Fibroblast of mammary gland (primary cell): ENCODE data around the gene FERMT3.
"Not testable (repeated sequence)": the region's sequence is repeated elsewhere in the genome, so short reads cannot be mapped to it uniquely, and the experiment has no call there.

Experiments
- DNase-seq: peaks from one replicate; pipeline ENCODE4 v3.0.0-alpha.2; 2010; ENCODE audit warnings: low read depth
- H3K4me3 ChIP-seq: 2 replicates; pipeline ENCODE4 v1.5.1; 2011; ENCODE audit warnings: low read depth, mild to moderate bottlenecking, low read length, moderate library complexity; ENCODE audit not compliant: control insufficient read depth
- TF ChIP-seq, protein P1 (sequence below): conservative IDR thresholded peaks from 2 replicates; pipeline ENCODE4 v1.5.1; 2011; ENCODE audit warnings: low read depth, low read length, inconsistent platforms; ENCODE audit not compliant: control insufficient read depth, insufficient read depth

FERMT3 gene

DNA sequence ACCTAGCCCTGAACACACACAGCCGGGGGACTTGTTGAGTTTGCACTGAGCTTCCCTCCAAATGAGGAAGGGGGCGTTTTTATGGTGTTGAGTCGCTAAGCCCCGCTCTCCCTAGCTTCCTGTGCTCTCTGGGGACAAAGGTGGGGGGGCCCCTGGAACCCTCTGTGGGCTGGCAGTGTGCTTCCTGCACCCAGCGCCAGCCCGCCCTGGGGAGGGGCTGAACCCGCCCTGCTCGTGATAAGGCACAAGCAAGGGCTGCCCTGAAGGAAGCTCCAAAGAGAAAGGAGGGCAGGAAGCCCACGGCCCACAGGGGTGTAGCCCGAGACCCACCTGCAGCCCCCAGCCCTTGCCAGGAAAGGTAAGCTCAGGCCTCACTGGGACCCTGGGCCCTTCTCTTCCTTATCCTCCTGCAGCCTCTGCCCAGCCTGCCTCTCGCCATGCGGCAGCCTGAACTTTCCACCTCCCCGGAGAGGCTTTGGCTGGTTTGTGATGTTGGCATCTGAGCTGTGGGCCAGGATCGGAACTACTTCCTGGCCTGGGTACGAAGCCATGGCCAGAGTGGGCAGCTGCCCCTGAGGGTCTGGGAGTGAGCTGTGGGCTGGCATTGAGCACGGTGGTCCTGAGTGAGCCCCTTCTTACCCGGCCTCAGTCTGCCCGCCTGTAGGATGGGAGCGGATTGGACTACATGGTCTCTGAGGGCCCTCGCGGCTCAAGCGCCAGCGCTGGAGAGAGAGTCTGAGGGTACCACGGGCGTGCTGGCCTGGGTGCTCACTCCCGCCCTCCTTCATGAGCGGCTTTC is at the start of gene FERMT3:
Gene FERMT3 (plus strand): TSS at position 265 of the 799 bp plus-strand sequence. CDS start 644 bp downstream, outside the sequence.
- no peak for DNase-seq
- H3K4me3 ChIP-seq = no peak within 1 kb of the TSS
- TF ChIP-seq, protein P1, sequence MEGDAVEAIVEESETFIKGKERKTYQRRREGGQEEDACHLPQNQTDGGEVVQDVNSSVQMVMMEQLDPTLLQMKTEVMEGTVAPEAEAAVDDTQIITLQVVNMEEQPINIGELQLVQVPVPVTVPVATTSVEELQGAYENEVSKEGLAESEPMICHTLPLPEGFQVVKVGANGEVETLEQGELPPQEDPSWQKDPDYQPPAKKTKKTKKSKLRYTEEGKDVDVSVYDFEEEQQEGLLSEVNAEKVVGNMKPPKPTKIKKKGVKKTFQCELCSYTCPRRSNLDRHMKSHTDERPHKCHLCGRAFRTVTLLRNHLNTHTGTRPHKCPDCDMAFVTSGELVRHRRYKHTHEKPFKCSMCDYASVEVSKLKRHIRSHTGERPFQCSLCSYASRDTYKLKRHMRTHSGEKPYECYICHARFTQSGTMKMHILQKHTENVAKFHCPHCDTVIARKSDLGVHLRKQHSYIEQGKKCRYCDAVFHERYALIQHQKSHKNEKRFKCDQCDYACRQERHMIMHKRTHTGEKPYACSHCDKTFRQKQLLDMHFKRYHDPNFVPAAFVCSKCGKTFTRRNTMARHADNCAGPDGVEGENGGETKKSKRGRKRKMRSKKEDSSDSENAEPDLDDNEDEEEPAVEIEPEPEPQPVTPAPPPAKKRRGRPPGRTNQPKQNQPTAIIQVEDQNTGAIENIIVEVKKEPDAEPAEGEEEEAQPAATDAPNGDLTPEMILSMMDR = no peak

DNA sequence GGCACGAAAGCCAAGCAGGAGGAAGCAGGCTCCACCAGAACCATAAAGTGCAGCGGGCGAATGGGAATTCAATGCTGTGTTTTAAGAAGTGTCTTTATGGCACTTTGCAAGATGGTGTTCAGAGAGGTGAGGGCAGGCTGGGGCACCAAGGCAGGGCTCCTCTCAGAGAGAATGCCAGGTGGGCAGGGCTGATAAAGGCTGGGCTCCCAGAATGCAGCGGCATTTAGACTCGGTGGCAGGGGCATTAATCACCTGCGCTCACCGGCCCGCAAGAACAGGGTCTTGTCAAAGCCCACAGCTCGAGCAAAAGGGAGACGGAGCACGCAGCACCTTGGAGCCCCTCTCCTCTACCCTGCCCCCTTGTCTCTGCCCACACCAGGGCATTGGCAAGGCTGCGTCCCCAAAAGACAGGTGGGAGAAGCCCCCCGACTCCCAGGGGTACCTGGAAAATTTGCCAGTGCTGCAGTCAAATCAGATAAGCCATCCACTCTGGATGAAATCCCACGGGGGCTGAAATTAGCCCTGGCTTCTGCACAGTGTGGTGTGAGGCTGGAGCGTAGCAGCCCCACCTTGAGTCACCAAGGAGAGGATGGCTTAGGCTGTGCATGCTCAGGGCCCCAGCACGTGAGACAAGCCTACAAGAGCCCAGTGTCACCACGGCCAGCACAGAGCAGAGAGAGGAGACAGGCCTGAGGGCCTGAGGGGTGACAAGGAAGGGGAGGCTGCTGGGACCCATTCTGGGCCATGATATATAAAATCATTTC is 48.7 kb upstream of the FERMT3 start:
- H3K4me3 ChIP-seq = no peak overlapping the region
- TF ChIP-seq, protein P1 = no peak
- DNase-seq = no peak

DNA sequence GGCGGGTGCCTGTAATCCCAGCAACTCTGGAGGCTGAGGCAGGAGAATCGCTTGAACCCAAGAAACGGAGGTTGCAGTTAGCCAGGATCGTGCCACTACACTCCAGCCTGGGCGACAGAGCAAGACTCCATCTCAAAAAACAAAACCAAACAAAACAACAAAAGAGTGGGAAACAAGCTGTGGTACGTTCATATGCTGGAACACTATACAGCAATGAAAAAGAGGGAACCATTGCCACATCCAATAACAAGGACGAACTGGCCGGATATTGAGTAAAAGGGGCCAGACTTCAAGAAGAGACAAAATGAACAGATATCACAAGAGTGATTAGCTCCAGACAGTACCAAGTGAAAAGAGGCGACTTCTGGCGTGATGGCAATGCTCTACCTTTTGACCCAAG is 45.5 kb upstream of the FERMT3 start:
- DNase-seq = no peak
- H3K4me3 ChIP-seq = no peak overlapping the region
- TF ChIP-seq, protein P1 = no peak

DNA sequence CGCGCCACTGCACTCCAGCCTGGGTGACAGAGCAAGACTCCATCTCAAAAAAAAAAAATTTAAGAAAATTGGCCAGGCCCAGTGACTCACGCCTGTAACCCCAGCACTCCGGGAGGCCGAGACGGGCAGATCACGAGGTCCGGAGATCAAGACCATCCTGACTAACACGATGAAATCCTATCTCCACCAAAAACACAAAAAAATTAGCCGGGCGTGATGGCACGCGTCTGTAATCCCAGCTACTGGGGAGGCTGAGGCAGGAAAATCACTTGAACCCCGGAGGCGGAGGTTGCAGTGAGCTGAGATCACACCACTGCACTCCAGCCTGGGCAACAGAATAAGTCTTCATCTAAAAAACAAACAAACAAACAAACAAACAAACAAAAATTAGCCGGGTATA is 43.8 kb upstream of the FERMT3 start:
- H3K4me3 ChIP-seq = not testable (repeated sequence)

DNA sequence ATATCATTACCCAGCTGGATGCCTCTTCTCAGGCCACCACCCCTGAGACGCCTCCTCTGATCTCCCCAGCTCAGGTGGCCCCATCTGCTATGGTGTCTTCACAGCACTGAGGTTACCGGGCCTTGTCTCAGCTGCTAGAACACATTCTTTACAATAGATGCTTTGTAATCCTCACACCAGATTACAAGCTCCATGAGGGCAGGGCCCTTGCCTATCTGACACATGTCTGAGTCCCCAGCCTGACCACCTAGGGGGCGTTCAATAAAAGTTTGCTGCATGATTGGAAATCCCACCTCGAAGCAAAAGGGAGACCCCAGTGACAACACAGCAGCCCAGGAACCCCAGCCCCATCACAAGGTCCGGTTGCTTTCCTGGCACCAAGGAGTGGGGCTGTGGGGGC is 42.6 kb upstream of the FERMT3 start:
- no peak for DNase-seq
- TF ChIP-seq, protein P1 = no peak
- H3K4me3 ChIP-seq = no peak overlapping the region

More for the DNA sequence above, 43.8 kb upstream of the FERMT3 start:
- DNase-seq = not testable (repeated sequence)

DNA sequence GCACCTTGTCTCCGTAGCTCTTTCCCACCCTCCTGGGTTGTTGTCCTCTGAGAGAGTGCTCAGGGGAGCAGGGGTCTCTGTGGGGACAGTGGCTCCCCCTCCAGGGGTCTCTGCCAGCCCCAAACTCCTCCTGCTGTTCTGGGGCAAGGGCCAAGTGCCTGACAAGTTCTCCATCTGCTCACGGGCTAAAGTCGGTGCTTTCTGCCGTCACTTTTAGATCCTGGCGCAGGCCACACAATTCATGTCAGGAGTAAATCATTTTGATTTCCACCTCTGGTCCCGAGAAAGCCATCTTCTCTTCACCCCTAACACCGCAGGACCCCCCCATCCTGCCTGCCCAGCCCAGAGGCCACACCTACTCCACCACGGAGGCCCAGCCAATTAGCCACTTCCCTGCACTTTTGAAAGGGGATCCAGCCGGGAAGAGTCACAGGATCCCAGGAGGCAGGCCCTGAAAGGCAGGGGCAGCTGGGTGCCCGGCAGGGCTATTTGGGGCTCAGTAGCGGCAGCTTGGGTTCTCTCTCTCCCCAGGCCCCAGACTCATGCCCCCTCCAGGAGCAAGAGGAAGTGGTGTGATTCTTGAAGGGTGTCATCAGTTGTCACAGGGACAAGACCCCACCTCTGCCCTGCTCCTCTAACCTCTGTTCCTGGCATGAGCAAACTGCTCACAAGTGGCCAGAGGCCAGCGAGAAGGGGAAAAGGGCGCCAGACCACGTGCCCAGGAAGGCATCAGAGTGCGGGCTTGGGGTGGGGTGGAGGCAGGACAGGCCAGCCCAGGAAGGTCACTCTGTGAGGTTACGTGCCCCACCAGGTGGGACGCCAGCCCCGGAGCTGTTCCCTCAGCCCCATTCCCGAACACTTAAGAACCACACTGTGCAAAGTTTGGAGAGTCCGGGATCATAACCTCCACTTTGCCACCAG is 41.9 kb upstream of the FERMT3 start:
- TF ChIP-seq, protein P1 = no peak
- peak overlapping the region; percentile 53 for H3K4me3 ChIP-seq
- DNase-seq = no peak
